HG02970 (cell line): ENCODE results near the gene GPRASP2.

Source experiments
- ATAC-seq: cut with Tn5 transposase; IDR thresholded peaks from one replicate; pipeline ENCODE4 v1.9.1; 2021; ENCODE audit warnings: mild to moderate bottlenecking, moderate library complexity, moderate number of reproducible peaks; ENCODE audit not compliant: unreplicated experiment, low FRiP score

Gene GPRASP2

DNA sequence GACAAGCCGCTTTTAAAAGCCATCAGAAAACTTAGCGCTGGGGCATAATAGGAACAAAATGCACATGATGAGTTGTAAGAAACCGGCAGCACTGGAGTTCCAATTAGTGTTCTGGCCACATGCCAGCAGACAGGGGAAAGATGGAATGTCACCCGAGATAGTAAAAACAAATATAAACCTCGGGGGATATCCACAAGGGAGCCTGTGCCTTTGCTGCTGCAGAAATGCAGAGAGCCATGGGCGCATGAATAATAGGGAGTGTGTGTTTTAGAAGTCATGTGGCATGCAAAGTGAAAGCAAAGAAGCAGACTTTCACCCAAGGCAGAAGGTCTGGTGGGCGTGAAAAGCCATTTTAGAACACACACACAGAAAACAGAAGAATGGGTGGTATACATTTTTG, 27.4 kb downstream of the GPRASP2 start:
- ATAC-seq, result no peak

- no peak for ATAC-seq
Measured at GRCh38 chrX:102744307-102744706, 32.1 kb downstream of the GPRASP2 start.

- ATAC-seq, result no peak
Measured at GRCh38 chrX:102745513-102745856, 33.2 kb downstream of the GPRASP2 start.

DNA sequence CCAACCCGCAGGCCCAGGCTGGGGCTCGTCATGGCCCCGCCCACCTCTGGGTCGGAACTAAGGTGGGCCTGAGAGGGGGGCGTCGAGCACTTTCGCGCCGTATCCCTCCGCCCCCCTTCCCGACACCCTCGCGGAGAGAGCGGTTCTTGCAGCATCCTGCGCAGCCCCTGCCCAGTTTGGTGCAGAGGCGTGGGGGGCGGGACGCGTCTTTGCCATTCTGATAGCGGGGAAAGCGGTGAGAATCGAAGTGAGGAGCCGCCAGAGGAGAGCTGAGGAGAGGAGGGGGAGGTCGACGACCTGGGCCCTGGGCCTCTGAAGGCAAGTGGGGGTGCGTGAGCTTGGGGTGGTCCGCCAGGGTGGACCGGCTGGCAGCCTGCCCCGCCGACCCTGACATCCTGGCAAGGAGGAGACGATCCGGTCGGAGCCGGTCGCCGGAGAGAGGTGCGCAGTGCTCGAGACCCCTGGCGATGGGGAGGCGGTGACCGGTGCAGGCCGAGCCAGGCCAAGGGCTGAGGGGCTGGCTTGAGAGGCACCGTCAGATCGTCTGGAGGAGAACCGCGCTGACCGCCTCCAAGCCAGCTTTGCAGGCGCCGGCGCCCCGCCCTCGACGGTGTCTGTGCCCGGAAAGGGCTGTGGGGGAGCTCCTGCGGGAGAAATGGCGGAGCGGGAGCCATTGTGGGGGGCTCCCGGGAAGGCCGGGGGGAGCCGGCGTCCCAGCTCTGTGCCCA, 33.8 kb downstream of the GPRASP2 start:
- ATAC-seq, result no peak

GRCh38 chrX:102765217-102765616, 53.0 kb downstream of the GPRASP2 start:
- ATAC-seq, result no peak

DNA sequence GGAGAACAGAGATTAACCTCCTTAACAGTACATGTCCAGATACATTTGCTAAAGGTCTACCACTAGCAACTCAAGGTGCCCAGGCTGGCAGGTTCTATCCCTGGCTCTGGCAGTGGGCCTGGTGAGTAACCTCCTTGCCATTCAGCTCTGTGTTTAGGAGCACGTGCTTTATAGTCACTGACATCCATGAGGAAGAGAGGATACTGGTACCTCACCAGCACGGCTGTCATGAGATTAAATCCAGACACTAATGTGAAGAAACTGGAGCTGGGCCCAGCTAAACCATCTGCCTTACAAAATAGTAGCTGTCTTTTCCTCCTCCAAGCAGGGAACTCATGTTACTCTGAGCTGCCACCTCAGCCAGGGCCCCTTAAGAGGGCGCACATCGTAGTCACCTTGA, 53.6 kb downstream of the GPRASP2 start:
- no peak for ATAC-seq

DNA sequence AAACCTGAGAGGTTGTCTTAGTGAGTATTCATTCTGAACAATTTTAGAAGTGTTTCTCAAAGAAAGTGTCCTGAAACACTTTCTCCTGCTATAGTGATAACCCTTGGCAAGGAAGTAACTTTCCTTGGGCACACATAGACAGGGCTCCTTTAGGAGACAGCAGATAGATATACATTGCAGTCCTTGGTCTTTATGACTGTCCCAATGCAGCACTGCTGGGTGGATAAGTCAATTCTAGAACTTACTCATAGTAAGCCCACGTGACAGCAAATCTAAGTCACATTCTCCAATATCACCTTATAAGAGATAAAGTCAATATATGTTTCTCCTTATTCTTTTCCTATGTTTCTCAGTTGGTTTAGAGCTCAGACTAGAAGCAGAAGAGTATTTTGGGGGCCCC, 55.0 kb downstream of the GPRASP2 start:
- no peak for ATAC-seq
